ENCODE measurements around the gene PLA2G4C.
A peak's percentile ranks its signal among the peaks of the same experiment; 100 is the strongest.

The PLA2G4C gene

GRCh38 chr19:48051335-48052033, 59.1 kb downstream of the PLA2G4C start:
- DNase-seq: no peak

GRCh38 chr19:48044561-48044960, 66.1 kb downstream of the PLA2G4C start:
- no peak for DNase-seq

- no peak for DNase-seq
These were observed 66.8 kb downstream of the PLA2G4C start, which contains the start of gene CABP5 for GRCh38 chr19:48043675-48044258. CABP5 (minus strand) TSS chr19:48044079; CDS start chr19:48043922, 157 bp downstream.

GRCh38 chr19:48041877-48042580, 68.6 kb downstream of the PLA2G4C start:
- no peak for DNase-seq

GRCh38 chr19:48036765-48037164, 73.9 kb downstream of the PLA2G4C start:
- DNase-seq: no peak

GRCh38 chr19:48033604-48034003, 77.0 kb downstream of the PLA2G4C start:
- DNase-seq: no peak

GRCh38 chr19:48030073-48030472, 80.5 kb downstream of the PLA2G4C start:
- DNase-seq: no peak

GRCh38 chr19:48029431-48029830, 81.2 kb downstream of the PLA2G4C start:
- no peak for DNase-seq

GRCh38 chr19:48025480-48025879, 85.1 kb downstream of the PLA2G4C start:
- DNase-seq: no peak

GRCh38 chr19:48023518-48023917, 87.1 kb downstream of the PLA2G4C start:
- DNase-seq: no peak

GRCh38 chr19:48023011-48023410, 87.6 kb downstream of the PLA2G4C start:
- DNase-seq: no peak

- DNase-seq: no peak
These were observed 89.9 kb downstream of the PLA2G4C start for GRCh38 chr19:48020686-48021085.

GRCh38 chr19:48010932-48011758, 99.5 kb downstream of the PLA2G4C start:
- DNase-seq: no peak

- DNase-seq: peak; percentile 22
These were observed 103.9 kb downstream of the PLA2G4C start for GRCh38 chr19:48006762-48007161.

GRCh38 chr19:48004236-48004635, 106.4 kb downstream of the PLA2G4C start:
- DNase-seq: no peak

GRCh38 chr19:48000846-48001245, 109.8 kb downstream of the PLA2G4C start:
- DNase-seq: no peak

GRCh38 chr19:47998800-47999199, 111.8 kb downstream of the PLA2G4C start:
- no peak for DNase-seq
